Neuron (in vitro differentiated cells): ENCODE results near the gene RFFL.

Experiments used
- H2AFZ ChIP-seq: one replicate; pipeline ENCODE4 v1.6.1; 2013; ENCODE audit warnings: low read depth, mild to moderate bottlenecking, inconsistent platforms, low read length, moderate library complexity
- H3K27me3 ChIP-seq: one replicate; pipeline ENCODE4 v1.6.1; 2013; ENCODE audit warnings: low read length; ENCODE audit not compliant: insufficient read depth
- H3K36me3 ChIP-seq: one replicate; pipeline ENCODE4 v1.6.1; 2013; ENCODE audit warnings: low read length; ENCODE audit not compliant: insufficient read depth
- H3K4me1 ChIP-seq: one replicate; pipeline ENCODE4 v1.6.1; 2013; ENCODE audit warnings: low read length; ENCODE audit not compliant: insufficient read depth
- H3K4me3 ChIP-seq: 2 replicates; pipeline ENCODE4 v1.5.1; 2013; ENCODE audit warnings: mild to moderate bottlenecking, low read length, moderate library complexity
- H3K9me3 ChIP-seq: one replicate; pipeline ENCODE4 v1.6.1; 2013; ENCODE audit warnings: low read length

The RFFL gene

GRCh38 chr17:35088881-35089585 lies 25.5 kb upstream of the RFFL start:
- Histone ChIP-seq H3K4me3 (peak overlapping the region; percentile 83), H3K9me3 (no peaks in the 10 kb centered on the region), H3K4me1 (peaks cover 15% of the 10 kb centered on the region), H3K36me3 (no peaks in the 10 kb centered on the region), H3K27me3 (no peaks in the 10 kb centered on the region), H2AFZ (peak overlapping the region; percentile 87)

- Histone ChIP-seq H2AFZ (peak overlapping the region; percentile 82), H3K36me3 (no peaks in the 10 kb centered on the region), H3K27me3 (no peaks in the 10 kb centered on the region), H3K9me3 (no peaks in the 10 kb centered on the region), H3K4me3 (peak overlapping the region; percentile 83), H3K4me1 (peaks cover 15% of the 10 kb centered on the region)
Measured at GRCh38 chr17:35088356-35088880, 24.9 kb upstream of the RFFL start.

- Histone ChIP-seq H3K9me3 (no peaks in the 10 kb centered on the region), H2AFZ (peak overlapping the region; percentile 82), H3K27me3 (no peaks in the 10 kb centered on the region), H3K4me3 (peak overlapping the region; percentile 83), H3K4me1 (peaks cover 15% of the 10 kb centered on the region), H3K36me3 (no peaks in the 10 kb centered on the region)
Measured at GRCh38 chr17:35087731-35088355, 24.3 kb upstream of the RFFL start.

GRCh38 chr17:35086931-35087573 lies 23.5 kb upstream of the RFFL start:
- Histone ChIP-seq H3K9me3 (no peaks in the 10 kb centered on the region), H3K4me1 (peaks cover 23% of the 10 kb centered on the region), H2AFZ (no peak overlapping the region), H3K4me3 (peak overlapping the region; percentile 83), H3K27me3 (no peaks in the 10 kb centered on the region), H3K36me3 (no peaks in the 10 kb centered on the region)

DNA sequence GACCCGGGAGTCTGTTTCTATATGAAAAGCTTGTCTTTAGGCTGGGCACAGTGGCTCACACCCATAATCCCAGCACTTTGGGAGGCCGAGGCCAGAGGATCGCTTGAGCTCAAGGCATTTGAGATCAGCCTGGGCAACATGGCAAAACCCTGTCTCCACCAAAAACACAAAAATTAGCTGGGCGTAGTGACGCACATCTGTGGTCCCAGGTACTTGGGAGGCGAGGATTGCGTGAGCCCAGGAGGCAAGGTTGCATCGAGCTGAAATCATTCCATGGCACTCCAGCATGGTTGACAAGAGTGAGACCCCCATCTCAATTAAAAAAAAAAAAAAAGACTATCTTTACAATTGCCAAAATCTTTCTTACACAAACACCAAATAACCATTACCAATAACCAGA lies 22.7 kb upstream of the RFFL start:
- H2AFZ ChIP-seq = no peak overlapping the region
- H3K9me3 ChIP-seq = no peaks in the 10 kb centered on the region
- H3K36me3 ChIP-seq = no peaks in the 10 kb centered on the region
- no peak overlapping the region for H3K4me3 ChIP-seq
- no peaks in the 10 kb centered on the region for H3K27me3 ChIP-seq
- peaks cover 24% of the 10 kb centered on the region for H3K4me1 ChIP-seq

DNA sequence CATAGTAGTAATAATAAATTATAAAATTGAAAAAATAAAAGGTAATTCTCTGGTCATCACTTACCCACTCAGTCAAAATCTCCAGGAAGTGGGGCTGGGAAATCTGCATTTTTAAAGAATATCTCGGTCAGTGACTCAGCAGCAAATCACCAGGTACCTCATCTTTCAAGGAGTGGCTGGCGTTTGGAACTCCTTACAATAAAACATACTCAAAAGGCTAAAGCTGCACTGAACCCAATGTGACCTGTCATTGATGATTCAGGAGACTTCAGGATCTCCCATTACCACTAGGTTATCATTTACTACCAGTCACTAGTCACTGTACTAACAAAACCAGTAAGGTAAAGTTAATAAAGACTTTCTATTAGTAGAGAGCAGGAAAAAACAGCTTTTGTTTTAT lies 21.5 kb upstream of the RFFL start:
- H3K4me3 ChIP-seq = no peak overlapping the region
- peaks cover 24% of the 10 kb centered on the region for H3K4me1 ChIP-seq
- H2AFZ ChIP-seq = no peak overlapping the region
- H3K9me3 ChIP-seq = no peaks in the 10 kb centered on the region
- no peaks in the 10 kb centered on the region for H3K36me3 ChIP-seq
- no peaks in the 10 kb centered on the region for H3K27me3 ChIP-seq

DNA sequence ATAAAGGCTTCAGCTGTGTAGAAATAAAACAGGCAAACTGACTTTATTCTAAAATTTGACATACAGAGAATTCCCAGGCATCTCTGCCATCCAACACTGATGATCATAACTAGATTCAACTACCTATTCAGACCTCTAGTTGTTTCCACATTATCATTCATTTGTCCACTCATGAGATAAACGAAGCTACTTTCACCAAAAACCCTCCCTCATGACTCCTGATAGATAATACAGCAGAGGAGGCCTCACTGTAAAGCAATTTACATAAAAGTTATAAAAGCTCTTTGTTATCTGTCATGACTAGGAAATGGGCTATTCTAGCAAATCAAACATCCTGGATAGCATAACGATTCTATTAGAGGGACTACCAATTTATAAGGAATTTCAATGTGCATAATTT lies 19.6 kb upstream of the RFFL start:
- no peaks in the 10 kb centered on the region for H3K9me3 ChIP-seq
- no peaks in the 10 kb centered on the region for H3K27me3 ChIP-seq
- no peak overlapping the region for H2AFZ ChIP-seq
- H3K4me3 ChIP-seq = no peak overlapping the region
- no peaks in the 10 kb centered on the region for H3K36me3 ChIP-seq
- peaks cover 23% of the 10 kb centered on the region for H3K4me1 ChIP-seq

GRCh38 chr17:35082073-35082657 lies 18.7 kb upstream of the RFFL start:
- Histone ChIP-seq H3K36me3 (no peaks in the 10 kb centered on the region), H3K4me1 (peaks cover 14% of the 10 kb centered on the region), H3K9me3 (no peaks in the 10 kb centered on the region), H3K27me3 (no peaks in the 10 kb centered on the region), H3K4me3 (no peak overlapping the region), H2AFZ (no peak overlapping the region)

- Histone ChIP-seq H3K36me3 (no peaks in the 10 kb centered on the region), H2AFZ (no peak overlapping the region), H3K9me3 (no peaks in the 10 kb centered on the region), H3K27me3 (no peaks in the 10 kb centered on the region), H3K4me3 (no peak overlapping the region), H3K4me1 (peaks cover 9% of the 10 kb centered on the region)
Measured at GRCh38 chr17:35081638-35082037, 18.1 kb upstream of the RFFL start.

GRCh38 chr17:35080536-35080935 lies 17.0 kb upstream of the RFFL start:
- Histone ChIP-seq H3K27me3 (no peaks in the 10 kb centered on the region), H3K9me3 (no peaks in the 10 kb centered on the region), H3K4me3 (no peak overlapping the region), H3K4me1 (peaks cover 9% of the 10 kb centered on the region), H2AFZ (no peak overlapping the region), H3K36me3 (no peaks in the 10 kb centered on the region)

DNA sequence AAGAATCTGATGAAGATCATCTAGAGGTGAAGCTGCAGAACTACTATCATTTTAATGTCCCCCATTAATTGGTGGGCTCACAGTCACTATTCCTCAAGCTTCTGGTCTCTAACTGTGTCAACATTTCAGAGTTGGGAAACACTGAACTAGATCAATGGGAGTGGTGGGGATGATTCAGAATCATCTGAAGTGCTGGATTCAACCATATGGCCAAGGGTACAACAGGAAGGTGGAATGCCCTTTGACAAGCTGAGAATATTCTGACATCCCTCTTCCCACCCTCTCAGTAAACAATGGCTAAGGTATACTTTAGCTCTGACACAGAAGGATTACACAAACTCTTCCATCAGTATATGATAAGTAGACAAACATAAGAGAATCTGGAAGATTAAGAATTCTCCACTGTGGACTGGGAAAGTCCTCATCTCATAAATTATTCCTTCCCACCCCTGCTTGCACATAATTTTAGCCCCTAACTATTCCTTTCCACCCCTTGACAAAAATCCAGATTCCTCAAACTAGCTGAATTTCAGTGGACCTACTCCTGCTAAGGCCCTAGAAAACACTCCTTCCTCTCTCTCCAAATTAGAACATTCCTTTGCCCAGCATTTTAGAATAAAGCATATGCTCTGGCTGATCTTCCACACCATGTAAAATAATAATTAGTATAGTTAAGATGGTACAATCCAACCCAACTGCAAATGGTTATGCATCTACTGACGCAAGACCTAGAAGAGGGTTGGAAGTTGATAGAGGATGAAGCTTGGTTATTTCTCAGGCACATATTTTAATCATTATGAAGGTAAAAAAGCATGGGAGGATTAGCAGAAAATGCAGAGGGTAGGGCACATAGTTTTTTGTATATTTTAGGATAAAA lies 16.3 kb upstream of the RFFL start:
- H3K4me3 ChIP-seq = no peak overlapping the region
- no peak overlapping the region for H2AFZ ChIP-seq
- H3K9me3 ChIP-seq = no peaks in the 10 kb centered on the region
- peaks cover 15% of the 10 kb centered on the region for H3K4me1 ChIP-seq
- H3K27me3 ChIP-seq = no peaks in the 10 kb centered on the region
- H3K36me3 ChIP-seq = no peaks in the 10 kb centered on the region

DNA sequence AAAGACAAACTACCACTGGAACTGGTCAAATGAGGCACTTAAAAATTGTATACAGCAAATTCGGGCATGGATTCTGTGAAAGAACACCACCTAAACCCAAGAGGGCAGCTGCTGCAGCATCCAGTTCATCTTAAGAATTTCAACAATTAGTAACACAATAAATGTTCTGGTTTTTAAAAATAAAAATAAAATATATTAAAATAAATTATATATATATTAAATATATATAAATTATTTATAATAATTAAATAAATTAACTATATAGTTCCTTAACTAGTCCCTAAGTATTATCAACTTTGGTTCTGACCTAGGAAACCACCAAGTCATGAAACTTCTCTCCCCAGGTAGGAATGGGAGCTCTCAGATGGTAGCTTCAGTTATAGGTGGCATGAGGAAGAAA lies 13.4 kb upstream of the RFFL start:
- Histone ChIP-seq H2AFZ (no peak overlapping the region), H3K4me1 (peaks cover 15% of the 10 kb centered on the region), H3K9me3 (no peaks in the 10 kb centered on the region), H3K27me3 (no peaks in the 10 kb centered on the region), H3K36me3 (no peaks in the 10 kb centered on the region), H3K4me3 (no peak overlapping the region)
